HEK293T (cell line): ENCODE measurements around the gene CPED1.
"Not testable (repeated sequence)": the region's sequence is repeated elsewhere in the genome, so short reads cannot be mapped to it uniquely, and the experiment has no call there.

Experiments
- CTCF ChIA-PET: fragments of 350-600 bp; formaldehyde crosslinking; extraction: SDS; loops from one replicate; lab custom pipeline; 2021; ENCODE audit warnings: antibody characterized with exemption, inconsistent platforms; lab: Yijun Ruan, JAX
- POLR2A ChIA-PET: fragments of 350-600 bp; formaldehyde crosslinking; extraction: SDS; loops from one replicate; lab custom pipeline; 2020; ENCODE audit warnings: antibody characterized with exemption, inconsistent platforms; lab: Yijun Ruan, JAX
- DNase-seq: peaks from one replicate; pipeline ENCODE4 v3.0.0; 2012; ENCODE audit warnings: mixed read lengths; ENCODE audit errors: extremely low spot score
- ARNT ChIP-seq: fragments of 450-650 bp; IDR thresholded peaks from 2 replicates; pipeline ENCODE4 v1.6.1; 2017; ENCODE audit warnings: mild to moderate bottlenecking
- BHLHE40 ChIP-seq: fragments of 450-650 bp; IDR thresholded peaks from 2 replicates; pipeline ENCODE4 v1.6.1; 2016; ENCODE audit warnings: mild to moderate bottlenecking, moderate library complexity, borderline replicate concordance
- CTBP1 ChIP-seq: fragments of 450-650 bp; IDR thresholded peaks from 2 replicates; pipeline ENCODE4 v1.6.1; 2016; ENCODE audit warnings: borderline replicate concordance
- ELF4 ChIP-seq: fragments of 450-650 bp; IDR thresholded peaks from 2 replicates; pipeline ENCODE4 v1.6.1; 2017; ENCODE audit warnings: antibody characterized with exemption
- FOXA1 ChIP-seq: fragments of 450-650 bp; IDR thresholded peaks from 2 replicates; pipeline ENCODE4 v1.6.1; 2016; ENCODE audit warnings: mild to moderate bottlenecking
- FOXK2 ChIP-seq: fragments of 450-650 bp; IDR thresholded peaks from 2 replicates; pipeline ENCODE4 v1.6.1; 2016; ENCODE audit warnings: mild to moderate bottlenecking
- FOXM1 ChIP-seq: fragments of 450-650 bp; IDR thresholded peaks from 2 replicates; pipeline ENCODE4 v1.6.1; 2017; ENCODE audit warnings: mild to moderate bottlenecking, borderline replicate concordance
- HDGF ChIP-seq: fragments of 450-650 bp; IDR thresholded peaks from 2 replicates; pipeline ENCODE4 v1.6.1; 2017; ENCODE audit warnings: antibody characterized with exemption, borderline replicate concordance
- L3MBTL2 ChIP-seq: fragments of 450-650 bp; conservative IDR thresholded peaks from 2 replicates; pipeline ENCODE4 v1.6.1; 2016; ENCODE audit warnings: mild to moderate bottlenecking
- LEF1 ChIP-seq: fragments of 450-650 bp; IDR thresholded peaks from 2 replicates; pipeline ENCODE4 v1.6.1; 2017; ENCODE audit warnings: mild to moderate bottlenecking, borderline replicate concordance
- NFRKB ChIP-seq: fragments of 450-650 bp; IDR thresholded peaks from 2 replicates; pipeline ENCODE4 v1.6.1; 2016; ENCODE audit warnings: mild to moderate bottlenecking, moderate library complexity
- SP1 ChIP-seq: fragments of 450-650 bp; IDR thresholded peaks from 2 replicates; pipeline ENCODE4 v1.6.1; 2017
- SUZ12 ChIP-seq: fragments of 450-650 bp; IDR thresholded peaks from 2 replicates; pipeline ENCODE4 v1.6.1; 2016; ENCODE audit warnings: mild to moderate bottlenecking
- TARDBP ChIP-seq: fragments of 450-650 bp; IDR thresholded peaks from 2 replicates; pipeline ENCODE4 v1.6.1; 2016
- ZNF384 ChIP-seq: fragments of 450-650 bp; IDR thresholded peaks from 2 replicates; pipeline ENCODE4 v1.6.1; 2016
- TF ChIP-seq, protein P1 (sequence below): fragments of 450-650 bp; IDR thresholded peaks from 2 replicates; pipeline ENCODE4 v1.6.1; 2016

The CPED1 gene

GRCh38 chr7:121123032-121123431, 134.5 kb downstream of the CPED1 start:
- ChIA-PET CTCF (no interaction called here), POLR2A (no interaction called here)
- no peak for DNase-seq
- TF ChIP-seq CTBP1 (no peak), LEF1 (no peak), SP1 (no peak), HDGF (no peak), SUZ12 (no peak), ARNT (no peak), FOXM1 (no peak), FOXA1 (no peak), ELF4 (no peak), NFRKB (no peak), ZNF384 (no peak), BHLHE40 (no peak), FOXK2 (no peak), L3MBTL2 (no peak), TARDBP (no peak)
- TF ChIP-seq, protein P1, sequence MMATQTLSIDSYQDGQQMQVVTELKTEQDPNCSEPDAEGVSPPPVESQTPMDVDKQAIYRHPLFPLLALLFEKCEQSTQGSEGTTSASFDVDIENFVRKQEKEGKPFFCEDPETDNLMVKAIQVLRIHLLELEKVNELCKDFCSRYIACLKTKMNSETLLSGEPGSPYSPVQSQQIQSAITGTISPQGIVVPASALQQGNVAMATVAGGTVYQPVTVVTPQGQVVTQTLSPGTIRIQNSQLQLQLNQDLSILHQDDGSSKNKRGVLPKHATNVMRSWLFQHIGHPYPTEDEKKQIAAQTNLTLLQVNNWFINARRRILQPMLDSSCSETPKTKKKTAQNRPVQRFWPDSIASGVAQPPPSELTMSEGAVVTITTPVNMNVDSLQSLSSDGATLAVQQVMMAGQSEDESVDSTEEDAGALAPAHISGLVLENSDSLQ, result no peak

DNA sequence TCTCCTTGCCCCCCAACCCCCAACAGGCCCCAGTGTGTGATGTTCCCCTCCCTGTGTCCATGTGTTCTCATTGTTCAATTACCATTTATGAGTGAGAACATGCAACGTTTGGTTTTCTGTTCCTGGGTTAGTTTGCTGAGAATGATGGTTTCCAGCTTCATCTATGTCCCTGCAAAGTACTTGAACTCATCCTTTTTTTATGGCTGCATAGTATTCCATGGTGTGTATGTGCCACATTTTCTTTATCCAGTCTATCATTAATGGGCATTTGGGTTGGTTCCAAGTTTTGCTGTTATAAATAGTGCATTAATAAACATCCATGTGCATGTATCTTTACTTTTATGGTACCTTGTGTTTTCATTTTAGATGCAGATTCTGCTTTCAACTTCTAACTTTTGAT, 136.9 kb downstream of the CPED1 start:
- POLR2A ChIA-PET, DNase-seq, CTCF ChIA-PET: not testable (repeated sequence)

DNA sequence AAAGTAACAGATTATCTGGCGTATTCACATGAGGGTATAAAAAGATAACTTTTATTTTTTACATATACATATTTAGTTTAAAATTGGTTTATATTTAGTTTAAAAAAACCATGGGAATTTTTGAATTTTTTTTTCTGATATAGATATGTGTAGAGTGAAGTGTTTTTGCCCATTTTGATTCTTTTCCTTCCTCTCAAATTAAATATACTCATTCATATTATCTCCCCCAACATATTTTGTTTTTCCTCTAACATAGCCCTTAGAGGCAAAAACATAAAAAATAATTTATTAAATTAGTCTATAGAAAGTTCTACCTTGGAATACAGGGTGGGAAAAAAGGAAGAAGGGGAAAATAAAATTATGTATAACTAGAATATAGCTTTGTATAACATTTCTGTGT, 137.7 kb downstream of the CPED1 start:
- ChIA-PET CTCF (interaction anchor here (0.6 kb wide), 1 partner anchor 53 kb away, joined by 3 read pairs; no protein-coding TSS in a partner anchor), POLR2A (no interaction called here)
- TF ChIP-seq, protein P1, result no peak
- no peak for TF ChIP-seq SUZ12
- TF ChIP-seq SP1, result no peak
- TF ChIP-seq BHLHE40, result no peak
- no peak for TF ChIP-seq HDGF
- no peak for TF ChIP-seq NFRKB
- no peak for TF ChIP-seq FOXA1
- no peak for TF ChIP-seq LEF1
- TF ChIP-seq CTBP1, result no peak
- no peak for TF ChIP-seq L3MBTL2
- TF ChIP-seq ZNF384, result no peak
- no peak for TF ChIP-seq ELF4
- no peak for TF ChIP-seq FOXK2
- TF ChIP-seq TARDBP, result no peak
- no peak for DNase-seq

GRCh38 chr7:121126801-121127534, 138.5 kb downstream of the CPED1 start:
- POLR2A ChIA-PET, result no interaction called here
- TF ChIP-seq FOXM1 (no peak), SUZ12 (no peak), FOXA1 (no peak), L3MBTL2 (no peak), ZNF384 (0 out of 2 replicates have a peak, but pooled peaks have one; percentile 16)
- TF ChIP-seq, protein P1, result peak; percentile 85
- no peak for DNase-seq
- CTCF ChIA-PET, result interaction anchor here (0.6 kb wide), 1 partner anchor 52 kb away, joined by 3 read pairs; no protein-coding TSS in a partner anchor

DNA sequence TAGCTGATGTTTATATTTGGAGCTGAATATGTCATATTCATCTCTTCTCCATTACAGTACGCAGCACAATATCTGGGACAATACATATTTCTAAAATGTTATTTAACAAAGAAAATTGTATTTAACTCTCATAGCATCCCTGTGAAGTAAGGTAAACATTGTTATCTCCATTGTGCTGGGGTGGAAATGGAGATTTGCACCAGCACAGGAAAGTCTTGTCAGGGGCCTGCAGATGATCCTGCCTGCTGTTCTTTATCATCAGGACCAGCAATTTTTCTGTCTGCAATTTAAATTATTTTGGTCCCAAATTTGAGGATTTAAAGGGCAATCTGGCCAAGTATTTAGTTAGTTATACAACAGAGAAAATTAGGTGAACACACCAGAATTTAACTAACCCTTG, 144.4 kb downstream of the CPED1 start:
- CTCF ChIA-PET, result no interaction called here
- POLR2A ChIA-PET, result no interaction called here
- TF ChIP-seq BHLHE40, result no peak
- no peak for TF ChIP-seq ARNT
- TF ChIP-seq SUZ12, result no peak
- TF ChIP-seq ELF4, result no peak
- DNase-seq, result no peak

GRCh38 chr7:121133444-121133843, 144.9 kb downstream of the CPED1 start:
- no peak for DNase-seq
- no peak for TF ChIP-seq SP1
- no peak for TF ChIP-seq FOXK2
- no peak for TF ChIP-seq BHLHE40
- no peak for TF ChIP-seq HDGF
- no peak for TF ChIP-seq ARNT
- TF ChIP-seq SUZ12, result no peak
- TF ChIP-seq FOXM1, result no peak
- no peak for TF ChIP-seq LEF1
- ChIA-PET POLR2A (no interaction called here), CTCF (no interaction called here)

DNA sequence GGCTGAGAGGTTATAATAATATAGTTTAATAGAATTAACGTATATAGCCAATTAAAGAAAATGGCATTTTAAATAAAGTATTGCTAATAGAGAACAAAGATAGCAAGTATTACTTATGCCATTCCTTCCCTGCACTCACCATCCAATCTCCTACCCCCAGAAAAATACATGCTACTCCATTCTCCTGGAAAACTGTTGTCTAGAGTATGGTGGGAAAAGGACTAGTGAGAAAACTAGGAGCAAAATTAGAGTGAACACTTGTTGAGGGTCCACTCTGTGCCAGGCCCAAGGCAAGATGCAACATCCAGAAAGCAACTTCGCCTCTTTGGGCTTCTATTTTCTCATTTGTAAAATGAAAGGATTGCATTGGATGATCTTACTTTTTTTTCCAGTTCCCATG, 149.1 kb downstream of the CPED1 start:
- TF ChIP-seq CTBP1 (no peak), FOXA1 (no peak), BHLHE40 (no peak), ARNT (no peak), SP1 (no peak), HDGF (no peak), SUZ12 (no peak), ZNF384 (no peak), NFRKB (no peak), LEF1 (no peak), L3MBTL2 (no peak), FOXK2 (no peak), FOXM1 (no peak)
- TF ChIP-seq, protein P1, result no peak
- CTCF ChIA-PET, result no interaction called here
- POLR2A ChIA-PET, result no interaction called here
- no peak for DNase-seq
